ENCODE data around the gene STPG4.

- TF ChIP-seq POLR2A (IDR thresholded peaks at IDR 0.05), result no peak
- TF ChIP-seq, protein P1, sequence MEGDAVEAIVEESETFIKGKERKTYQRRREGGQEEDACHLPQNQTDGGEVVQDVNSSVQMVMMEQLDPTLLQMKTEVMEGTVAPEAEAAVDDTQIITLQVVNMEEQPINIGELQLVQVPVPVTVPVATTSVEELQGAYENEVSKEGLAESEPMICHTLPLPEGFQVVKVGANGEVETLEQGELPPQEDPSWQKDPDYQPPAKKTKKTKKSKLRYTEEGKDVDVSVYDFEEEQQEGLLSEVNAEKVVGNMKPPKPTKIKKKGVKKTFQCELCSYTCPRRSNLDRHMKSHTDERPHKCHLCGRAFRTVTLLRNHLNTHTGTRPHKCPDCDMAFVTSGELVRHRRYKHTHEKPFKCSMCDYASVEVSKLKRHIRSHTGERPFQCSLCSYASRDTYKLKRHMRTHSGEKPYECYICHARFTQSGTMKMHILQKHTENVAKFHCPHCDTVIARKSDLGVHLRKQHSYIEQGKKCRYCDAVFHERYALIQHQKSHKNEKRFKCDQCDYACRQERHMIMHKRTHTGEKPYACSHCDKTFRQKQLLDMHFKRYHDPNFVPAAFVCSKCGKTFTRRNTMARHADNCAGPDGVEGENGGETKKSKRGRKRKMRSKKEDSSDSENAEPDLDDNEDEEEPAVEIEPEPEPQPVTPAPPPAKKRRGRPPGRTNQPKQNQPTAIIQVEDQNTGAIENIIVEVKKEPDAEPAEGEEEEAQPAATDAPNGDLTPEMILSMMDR (IDR thresholded peaks at IDR 0.05), result no peak
- no peak for TF ChIP-seq POLR2AphosphoS5 (IDR thresholded peaks at IDR 0.05)
Observed at GRCh38 chr2:47155091-47155876, at the start of gene STPG4.

Data from breast epithelium (tissue), 3 donors.